GM12878 (cell line): ENCODE results near the gene CD79A. TPM values are rescaled to one million over a fixed set of nuclear protein-coding genes. Genes with fewer than 3 reads are reported as not detected.

ENCODE experiments used
- CBX3 ChIP-seq: fragments of 200-600 bp; sonication (generic); IDR thresholded peaks from 2 replicates; pipeline ENCODE4 v1.6.1; 2016; ENCODE audit warnings: low read depth, borderline replicate concordance
- EP300 ChIP-seq, 2 experiments: fragments of 150-350 bp in 1 of 2; IDR thresholded peaks; 2 replicates each; pipeline ENCODE4 v1.6.1; 2011 to 2012; ENCODE audit warnings: low read depth in 2 of 2, low read length in 2 of 2, borderline replicate concordance in 1 of 2, improper control_type of control experiment in 1 of 2, inconsistent platforms in 1 of 2; ENCODE audit not compliant: control insufficient read depth in 1 of 2
- ESRRA ChIP-seq: IDR thresholded peaks from 2 replicates; pipeline ENCODE4 v1.6.1; 2012; ENCODE audit warnings: mild to moderate bottlenecking, low read length, improper control_type of control experiment
- GATAD2B ChIP-seq: fragments of 450-650 bp; conservative IDR thresholded peaks from 2 replicates; pipeline ENCODE4 v1.6.1; 2017; ENCODE audit warnings: low read depth, mild to moderate bottlenecking, moderate library complexity
- HCFC1 ChIP-seq: fragments of 150-350 bp; IDR thresholded peaks from 2 replicates; pipeline ENCODE4 v1.6.1; 2014; ENCODE audit warnings: low read length
- HDAC6 ChIP-seq: fragments of 200-600 bp; sonication (generic); IDR thresholded peaks from one replicate; pipeline ENCODE4 v1.8.0; 2017; ENCODE audit warnings: antibody characterized with exemption; ENCODE audit not compliant: unreplicated experiment
- IRF5 ChIP-seq: fragments of 450-650 bp; IDR thresholded peaks from 2 replicates; pipeline ENCODE4 v1.6.1; 2017; ENCODE audit warnings: borderline replicate concordance
- MEF2B ChIP-seq: fragments of 450-650 bp; IDR thresholded peaks from 2 replicates; pipeline ENCODE4 v1.6.1; 2018; ENCODE audit warnings: mild to moderate bottlenecking, moderate library complexity; ENCODE audit not compliant: partially characterized antibody, poor library complexity, severe bottlenecking
- NFXL1 ChIP-seq: fragments of 450-650 bp; IDR thresholded peaks from 2 replicates; pipeline ENCODE4 v1.6.1; 2017; ENCODE audit warnings: antibody characterized with exemption, mild to moderate bottlenecking, borderline replicate concordance
- NFYA ChIP-seq: IDR thresholded peaks from 2 replicates; pipeline ENCODE4 v1.6.1; 2011; ENCODE audit warnings: low read depth, mild to moderate bottlenecking, low read length, improper control_type of control experiment, borderline replicate concordance
- NR2C2 ChIP-seq: IDR thresholded peaks from 2 replicates; pipeline ENCODE4 v1.6.1; 2011; ENCODE audit warnings: borderline replicate concordance, low read depth; ENCODE audit not compliant: control insufficient read depth, insufficient read length
- NR2F1 ChIP-seq: fragments of 450-650 bp; conservative IDR thresholded peaks from 2 replicates; pipeline ENCODE4 v1.6.1; 2017; ENCODE audit warnings: mild to moderate bottlenecking
- SIN3A ChIP-seq: IDR thresholded peaks from 2 replicates; pipeline ENCODE4 v1.6.1; 2012; ENCODE audit warnings: low read depth, low read length, improper control_type of control experiment
- SMARCA5 ChIP-seq: fragments of 450-650 bp; IDR thresholded peaks from 2 replicates; pipeline ENCODE4 v1.6.1; 2017; ENCODE audit warnings: mild to moderate bottlenecking
- SUZ12 ChIP-seq: fragments of 200-600 bp; sonication (generic); IDR thresholded peaks from one replicate; pipeline ENCODE4 v1.6.1; 2018; ENCODE audit warnings: antibody characterized with exemption, mild to moderate bottlenecking; ENCODE audit not compliant: unreplicated experiment
- YBX1 ChIP-seq: fragments of 450-650 bp; IDR thresholded peaks from 2 replicates; pipeline ENCODE4 v1.6.1; 2016; ENCODE audit warnings: antibody characterized with exemption
- ZNF24 ChIP-seq: fragments of 450-650 bp; IDR thresholded peaks from 2 replicates; pipeline ENCODE4 v1.6.1; 2017; ENCODE audit warnings: antibody characterized with exemption, mild to moderate bottlenecking
- ZNF592 ChIP-seq: fragments of 450-650 bp; IDR thresholded peaks from 2 replicates; pipeline ENCODE4 v1.6.1; 2017; ENCODE audit warnings: mild to moderate bottlenecking, moderate library complexity
- ZNF622 ChIP-seq: fragments of 450-650 bp; IDR thresholded peaks from 2 replicates; pipeline ENCODE4 v1.6.1; 2017; ENCODE audit warnings: mild to moderate bottlenecking, inconsistent platforms
- polyA plus RNA-seq, 11 experiments: library from polyadenylated mRNA; depleted of rRNA in 4 of 11; unstranded in 6 of 11; stranded (reverse) in 5 of 11; fragments of >200 nt; fragmentation: Nextera tagmentation in 4 of 11; fragmentation: Illumina TruSeq in 1 of 11; extraction: Ambion mirVana in 4 of 11; extraction: Trizol in 1 of 11; gene quantifications; 1 replicate in 1 of 11; 2 replicates in 10 of 11; pipeline versions ENCODE4 v1.2.1 to v1.2.3, GENCODE V29; 2011 to 2016; ENCODE audit warnings: inconsistent platforms in 2 of 11, missing spikeins in 2 of 11, low read depth in 1 of 11
- total RNA-seq, 4 experiments: library from RNA; depleted of rRNA in 3 of 4; stranded (reverse); fragments of >200 nt in 3 of 4; fragmentation: Illumina TruSeq in 1 of 4; extraction: Trizol in 1 of 4; gene quantifications; 2 replicates each; pipeline versions ENCODE4 v1.2.1 to v1.2.3, GENCODE V29; 2013 to 2021
- TF ChIP-seq, protein P1 (sequence below): fragments of 450-650 bp; IDR thresholded peaks from 2 replicates; pipeline ENCODE4 v1.6.1; 2014; ENCODE audit warnings: mild to moderate bottlenecking

The CD79A gene
- total and polyA plus RNA-seq, 10 of the 15 experiments (the other 5 are each of a cell fraction or from before 2014, with no cell fraction given): 38.8 to 414 (median 282) TPM

- TF ChIP-seq NR2C2: no peak
- TF ChIP-seq SMARCA5: peak; percentile 96
- TF ChIP-seq HDAC6: no peak
- peak; percentile 91 for TF ChIP-seq HCFC1
- TF ChIP-seq SIN3A: peak; percentile 72; the same call in 1 of the 2 replicates
- no peak for TF ChIP-seq YBX1
- no peak for TF ChIP-seq SUZ12
- peak; percentile 78 for TF ChIP-seq GATAD2B
- TF ChIP-seq ESRRA: 0 out of 2 replicates have a peak, but pooled peaks have one; percentile 36
- TF ChIP-seq EP300 (IDR thresholded peaks at IDR 0.05; ENCODE audit: borderline replicate concordance in 1 of 2, control insufficient read depth in 1 of 2, low read depth in 2 of 2, low read length in 2 of 2): no peak
- no peak for TF ChIP-seq CBX3
- TF ChIP-seq NR2F1: peak; percentile 80
- peak; percentile 36 for TF ChIP-seq MEF2B
- no peak for TF ChIP-seq NFXL1
- TF ChIP-seq ZNF24: peak; percentile 75
- TF ChIP-seq, protein P1, sequence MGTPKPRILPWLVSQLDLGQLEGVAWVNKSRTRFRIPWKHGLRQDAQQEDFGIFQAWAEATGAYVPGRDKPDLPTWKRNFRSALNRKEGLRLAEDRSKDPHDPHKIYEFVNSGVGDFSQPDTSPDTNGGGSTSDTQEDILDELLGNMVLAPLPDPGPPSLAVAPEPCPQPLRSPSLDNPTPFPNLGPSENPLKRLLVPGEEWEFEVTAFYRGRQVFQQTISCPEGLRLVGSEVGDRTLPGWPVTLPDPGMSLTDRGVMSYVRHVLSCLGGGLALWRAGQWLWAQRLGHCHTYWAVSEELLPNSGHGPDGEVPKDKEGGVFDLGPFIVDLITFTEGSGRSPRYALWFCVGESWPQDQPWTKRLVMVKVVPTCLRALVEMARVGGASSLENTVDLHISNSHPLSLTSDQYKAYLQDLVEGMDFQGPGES: no peak
- peak; percentile 93 for TF ChIP-seq IRF5
- TF ChIP-seq ZNF592: peak; percentile 79; the same call in 1 of the 2 replicates
- no peak for TF ChIP-seq NFYA
- TF ChIP-seq ZNF622: no peak
Observed at GRCh38 chr19:41859618-41860418, 17.3 kb upstream of the CD79A start, which contains the start of gene RPS19 (continued).
